Epidermal melanocyte (primary cell): Measurements from ENCODE around the gene AK4.
"Not testable (repeated sequence)": the region's sequence is repeated elsewhere in the genome, so short reads cannot be mapped to it uniquely, and the experiment has no call there.

Experiments used
- DNase-seq: peaks from one replicate; pipeline ENCODE4 v3.0.0; 2011; ENCODE audit warnings: low spot score; ENCODE audit not compliant: insufficient read length

Gene AK4

DNA sequence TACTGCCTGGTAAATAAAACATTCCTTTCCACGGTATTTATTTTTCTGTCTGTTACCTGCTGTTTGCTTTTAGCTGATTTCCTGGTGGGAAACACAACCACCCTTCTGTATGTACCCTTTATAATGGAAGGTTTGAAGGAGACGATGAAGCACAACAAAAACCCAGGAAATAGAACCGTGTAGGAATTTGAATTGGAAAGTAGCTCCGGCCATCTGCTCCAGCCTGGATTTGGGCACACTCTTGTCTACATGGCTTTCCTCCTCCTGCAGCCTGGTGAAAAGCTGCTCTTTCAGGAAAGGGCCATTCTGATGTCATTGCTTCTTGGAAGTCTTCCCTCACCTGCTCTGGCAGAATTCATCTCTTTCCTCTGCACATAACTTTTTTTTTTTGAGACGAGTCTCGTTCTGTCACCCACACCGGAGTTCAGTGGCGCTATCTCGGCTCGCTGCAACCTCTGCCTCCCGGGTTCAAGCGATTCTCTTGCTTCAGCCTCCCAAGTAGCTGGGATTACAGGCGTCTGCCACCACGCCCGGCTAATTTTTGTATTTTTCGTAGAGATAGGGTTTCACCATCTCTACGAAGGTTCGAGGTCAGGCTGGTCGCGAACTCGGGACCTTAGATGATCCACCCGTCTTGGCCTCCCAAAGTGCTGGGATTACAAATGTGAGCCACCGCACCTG lies 2.7 kb downstream of the AK4 start:
- no peak for DNase-seq

DNA sequence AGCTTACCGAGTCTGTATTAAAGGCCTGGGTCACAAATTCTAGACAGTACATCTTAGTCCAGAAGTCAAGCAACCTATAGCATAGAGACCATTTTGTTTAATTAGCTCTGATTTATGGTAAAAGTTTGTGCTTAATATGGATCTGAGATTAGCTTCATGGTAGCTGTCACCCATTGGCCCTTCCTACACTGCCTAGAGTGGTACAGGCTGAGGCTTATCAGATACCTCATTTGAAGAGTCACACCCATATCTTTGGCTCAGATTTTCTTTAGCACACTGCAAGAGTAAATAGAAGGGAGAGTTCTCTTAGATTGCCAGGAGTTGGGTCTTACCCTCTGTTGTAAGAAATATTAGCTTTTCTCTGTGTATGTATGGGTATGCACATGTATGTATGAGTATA lies 3.6 kb downstream of the AK4 start:
- DNase-seq, result no peak

DNA sequence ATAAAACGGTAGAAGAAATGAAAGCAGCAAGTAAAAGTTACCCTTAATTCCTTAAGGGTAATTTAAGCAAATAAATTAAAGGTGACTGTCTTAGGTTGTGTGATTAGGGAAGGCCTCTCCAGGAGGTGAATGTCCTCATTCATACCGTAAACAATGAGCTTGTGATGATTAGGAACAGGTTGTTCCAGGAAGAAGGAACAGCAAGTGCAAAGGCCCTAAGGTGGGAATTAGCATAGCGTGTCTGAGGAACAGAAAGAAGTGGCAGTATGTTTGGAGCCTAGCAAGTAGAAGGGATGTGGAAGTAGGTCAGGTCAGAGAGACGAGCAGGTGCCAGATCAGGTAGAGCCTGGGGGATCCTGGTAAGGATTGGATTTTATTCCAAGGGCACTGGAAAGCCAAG lies 5.6 kb downstream of the AK4 start:
- no peak for DNase-seq

DNA sequence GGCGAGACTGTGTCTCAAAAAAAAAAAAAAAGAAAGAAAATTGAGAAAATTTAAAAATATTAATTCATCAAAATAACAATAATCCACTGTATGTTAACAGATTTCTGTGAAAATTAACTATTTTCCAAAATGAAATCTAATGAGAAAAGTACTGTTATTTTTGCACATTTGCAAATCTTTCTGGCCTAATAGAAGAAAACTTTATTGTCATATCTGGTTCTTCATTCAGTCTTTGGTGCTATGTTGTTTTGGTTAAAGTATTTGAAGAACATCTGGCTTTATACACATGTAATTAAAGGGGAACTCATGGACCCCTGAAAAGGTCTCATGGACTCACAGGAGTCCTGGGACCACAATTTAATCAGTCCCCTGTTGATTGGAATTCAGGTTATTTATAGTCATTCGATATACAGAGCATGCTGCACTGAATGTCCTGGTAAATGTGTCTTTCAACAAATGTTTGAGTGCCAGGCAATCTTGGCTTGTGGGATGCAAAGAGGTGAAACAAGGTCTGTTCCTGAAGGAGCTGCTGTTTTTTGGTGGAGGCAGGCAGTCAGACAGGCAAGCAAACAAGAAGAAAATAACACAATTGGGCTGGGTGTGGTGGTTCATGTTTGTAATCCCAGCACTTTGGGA lies 9.0 kb downstream of the AK4 start:
- no peak for DNase-seq

DNA sequence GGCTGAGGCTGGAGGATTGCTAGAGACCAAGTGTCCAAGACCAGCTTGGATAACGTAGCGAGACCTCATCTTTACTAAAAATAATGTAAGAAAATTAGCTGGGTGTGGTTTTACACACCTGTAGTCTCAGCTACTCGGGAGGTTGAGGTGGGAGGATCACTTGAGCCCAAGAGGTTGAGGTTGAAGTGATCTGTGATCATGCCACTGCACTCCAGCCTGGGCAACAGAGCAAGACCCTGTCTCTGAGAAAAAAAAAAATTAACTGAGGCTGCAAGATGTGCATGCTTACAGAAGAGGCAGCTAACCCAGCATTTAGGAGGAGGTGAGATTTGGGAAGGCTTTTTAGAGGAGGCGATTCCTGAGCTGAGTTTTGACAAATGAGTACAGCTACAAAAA lies 9.5 kb downstream of the AK4 start:
- DNase-seq, result no peak

DNA sequence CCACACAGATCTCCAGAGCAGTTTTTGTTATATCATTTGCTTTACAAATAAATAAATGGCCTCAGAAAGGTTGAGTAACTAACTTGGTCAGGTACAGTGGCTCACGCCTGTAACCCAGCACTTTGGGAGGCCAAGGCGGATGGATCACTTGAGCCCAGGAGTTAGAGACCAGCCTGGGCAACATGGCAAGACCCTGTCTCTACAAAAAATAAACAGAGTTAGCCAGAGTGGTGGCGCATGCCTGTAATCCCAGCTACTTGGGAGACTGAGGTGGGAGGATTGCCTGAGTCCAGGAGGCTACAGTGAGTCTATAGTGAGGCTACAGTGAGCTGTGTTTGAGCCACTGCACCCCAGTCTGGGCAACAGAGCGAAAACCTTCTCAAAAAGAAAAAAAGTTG lies 11.3 kb downstream of the AK4 start:
- DNase-seq, result not testable (repeated sequence)

DNA sequence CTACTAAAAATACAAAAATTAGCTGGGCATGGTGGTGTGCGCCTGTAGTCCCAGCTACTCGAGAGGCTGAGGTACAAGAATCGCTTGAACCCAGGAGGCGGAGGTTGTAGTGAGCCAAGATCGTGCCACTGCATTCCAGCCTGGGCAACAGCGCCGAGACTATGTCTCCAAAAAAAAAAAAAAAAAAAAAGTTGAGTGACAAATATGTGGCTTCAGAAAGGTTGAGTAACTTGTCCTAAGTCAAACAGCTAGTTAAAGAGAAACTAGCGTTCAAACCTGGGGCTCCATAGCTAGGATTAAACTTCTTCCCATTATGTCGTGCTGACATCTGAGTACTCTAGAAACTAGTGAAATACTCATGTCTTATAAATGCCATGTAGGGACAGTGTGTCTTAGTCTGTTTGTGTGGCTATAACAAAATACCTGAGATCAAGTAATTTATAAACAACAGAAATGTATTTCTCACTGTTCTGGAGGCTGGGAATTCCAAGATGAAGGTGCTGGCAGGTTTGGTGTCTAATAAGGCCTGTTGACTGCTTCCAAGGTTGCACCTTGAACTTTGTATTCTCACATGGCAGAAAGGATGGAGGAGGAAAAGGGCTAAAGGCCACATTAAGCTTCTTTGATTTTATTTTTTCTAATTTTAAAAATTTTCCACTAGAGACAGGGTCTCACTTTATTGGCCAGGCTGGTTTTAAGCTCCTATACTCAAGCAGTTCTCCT lies 12.0 kb downstream of the AK4 start:
- no peak for DNase-seq

DNA sequence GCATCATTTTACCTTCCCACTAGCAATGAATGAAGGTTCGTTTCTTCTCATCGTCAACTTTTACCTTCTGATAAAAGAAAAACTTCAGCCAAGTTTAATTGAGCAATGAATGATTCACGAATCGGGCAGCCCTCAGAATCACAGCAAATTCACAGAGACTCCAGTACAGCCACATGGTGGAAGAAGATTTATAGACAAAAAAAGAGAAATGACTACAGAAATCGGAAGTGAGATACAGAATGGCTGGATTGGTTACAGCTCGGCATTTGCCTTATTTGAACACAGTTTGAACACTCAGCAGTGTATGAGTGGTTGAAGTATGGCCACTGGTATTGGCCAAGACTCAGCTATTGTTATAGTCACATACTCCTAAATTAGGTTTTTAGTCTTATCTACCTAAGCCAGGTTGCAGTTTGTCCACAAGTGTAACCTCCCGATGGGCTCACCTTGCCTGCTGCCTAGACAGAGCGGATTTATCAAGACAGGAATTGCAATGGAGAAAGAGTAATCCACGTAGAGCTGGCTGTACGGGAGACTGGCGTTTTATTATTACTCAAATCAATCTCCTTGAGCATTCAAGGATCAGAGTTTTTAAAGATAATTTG lies 15.3 kb downstream of the AK4 start:
- DNase-seq, result no peak

DNA sequence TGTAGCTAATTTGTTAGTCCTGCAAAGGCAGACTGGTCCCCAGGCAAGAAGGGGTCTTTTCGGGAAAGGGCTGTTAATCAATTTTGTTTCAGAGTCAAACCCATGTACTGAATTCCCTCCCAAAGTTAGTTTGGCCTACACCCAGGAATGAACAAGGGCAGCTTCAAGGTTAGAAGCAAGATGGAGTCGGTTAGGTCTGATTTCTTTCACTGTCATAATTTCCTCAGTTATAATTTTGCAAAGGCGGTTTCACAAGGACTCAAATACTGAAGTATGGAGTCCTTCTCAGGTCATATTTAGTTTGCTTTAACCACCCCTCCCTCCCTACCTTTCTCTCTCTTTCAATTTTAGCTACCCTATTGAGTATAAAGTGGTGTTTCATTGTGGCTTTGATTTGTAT lies 16.1 kb downstream of the AK4 start:
- not testable (repeated sequence) for DNase-seq

DNA sequence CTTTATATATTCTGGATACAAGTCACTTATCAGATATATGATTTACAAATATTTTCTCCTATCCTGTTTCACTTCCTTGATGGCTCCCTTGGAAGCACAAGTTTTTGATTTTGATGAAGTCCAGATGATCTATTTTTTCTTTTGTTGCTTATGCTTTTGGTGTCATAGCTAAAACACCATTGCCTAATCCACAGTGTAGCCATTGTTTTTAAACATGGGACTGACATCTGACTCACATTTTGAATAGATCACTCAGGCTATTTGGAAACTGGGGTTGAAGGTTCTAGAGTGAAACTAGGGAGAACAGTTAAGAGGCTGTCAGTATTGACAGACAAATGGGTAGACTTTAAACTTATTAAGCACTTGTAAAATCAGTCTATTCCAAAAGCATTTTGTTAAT lies 16.6 kb downstream of the AK4 start:
- peak; percentile 69 for DNase-seq

DNA sequence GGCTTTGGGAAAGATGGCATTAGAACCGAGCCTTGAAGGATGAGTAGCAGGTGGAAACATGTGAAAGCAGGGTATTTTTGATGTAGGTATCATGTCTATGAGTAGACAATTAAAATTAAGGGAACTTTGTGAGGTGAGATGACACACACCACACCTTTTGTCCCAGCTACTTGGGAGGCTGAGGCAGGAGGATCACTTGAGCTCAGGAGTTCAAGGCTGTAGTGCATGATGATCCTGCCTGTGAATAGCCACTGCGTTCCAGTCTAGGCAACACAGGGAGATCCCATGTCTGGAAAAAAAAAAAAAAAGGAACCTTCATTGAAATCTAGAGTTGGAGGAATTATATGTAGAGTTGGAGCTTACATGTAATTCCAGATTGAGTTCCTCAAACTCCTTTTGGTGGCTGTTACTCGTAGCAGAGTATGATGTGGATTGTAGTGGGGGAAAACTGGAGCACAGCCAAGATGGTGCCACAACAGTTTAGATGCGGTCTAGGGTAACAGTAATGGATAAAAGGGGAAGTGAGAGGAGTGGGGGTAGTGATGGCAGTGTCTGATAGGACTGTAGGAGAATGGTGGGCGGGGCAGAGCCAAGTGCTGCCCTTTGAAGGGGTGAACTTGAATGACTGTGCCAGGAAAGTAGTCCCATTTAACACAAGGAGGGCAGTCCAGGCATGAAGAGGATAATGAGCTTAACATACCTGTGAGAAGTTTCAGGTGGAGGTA lies 17.4 kb downstream of the AK4 start:
- no peak for DNase-seq

DNA sequence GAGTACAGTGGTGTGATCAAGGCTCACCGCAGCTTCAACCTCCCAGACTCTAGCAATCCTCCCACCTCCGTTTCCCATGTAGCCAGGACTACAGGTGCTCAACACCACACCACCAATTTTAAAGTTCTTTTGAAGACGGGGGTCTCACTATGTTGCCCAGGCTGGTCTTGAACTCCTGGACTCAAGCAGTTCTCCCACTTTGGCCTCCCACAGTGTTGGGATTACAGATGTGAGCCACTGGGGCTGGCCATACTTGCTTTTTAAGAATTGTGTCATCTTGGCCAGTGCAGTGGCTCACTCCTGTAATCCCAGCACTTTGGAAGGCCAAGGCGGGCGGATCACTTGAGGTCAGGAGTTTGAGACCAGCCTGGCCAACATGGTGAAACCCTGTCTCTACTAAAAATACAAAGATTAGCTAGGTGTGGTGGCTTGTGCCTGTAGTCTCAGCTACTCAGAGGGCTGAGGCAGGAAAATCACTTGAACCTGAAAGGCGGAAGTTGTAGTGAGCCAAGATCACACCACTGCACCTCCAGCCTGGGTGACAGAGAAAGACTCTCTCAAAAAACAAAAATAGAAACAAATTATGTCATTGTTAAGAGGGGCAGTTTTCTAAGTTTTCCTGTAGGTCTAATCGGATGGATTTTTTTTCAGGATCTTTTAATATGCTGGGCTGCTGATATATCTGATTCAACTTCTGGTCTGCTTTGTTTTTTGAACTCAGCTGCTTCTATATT lies 18.7 kb downstream of the AK4 start:
- no peak for DNase-seq

DNA sequence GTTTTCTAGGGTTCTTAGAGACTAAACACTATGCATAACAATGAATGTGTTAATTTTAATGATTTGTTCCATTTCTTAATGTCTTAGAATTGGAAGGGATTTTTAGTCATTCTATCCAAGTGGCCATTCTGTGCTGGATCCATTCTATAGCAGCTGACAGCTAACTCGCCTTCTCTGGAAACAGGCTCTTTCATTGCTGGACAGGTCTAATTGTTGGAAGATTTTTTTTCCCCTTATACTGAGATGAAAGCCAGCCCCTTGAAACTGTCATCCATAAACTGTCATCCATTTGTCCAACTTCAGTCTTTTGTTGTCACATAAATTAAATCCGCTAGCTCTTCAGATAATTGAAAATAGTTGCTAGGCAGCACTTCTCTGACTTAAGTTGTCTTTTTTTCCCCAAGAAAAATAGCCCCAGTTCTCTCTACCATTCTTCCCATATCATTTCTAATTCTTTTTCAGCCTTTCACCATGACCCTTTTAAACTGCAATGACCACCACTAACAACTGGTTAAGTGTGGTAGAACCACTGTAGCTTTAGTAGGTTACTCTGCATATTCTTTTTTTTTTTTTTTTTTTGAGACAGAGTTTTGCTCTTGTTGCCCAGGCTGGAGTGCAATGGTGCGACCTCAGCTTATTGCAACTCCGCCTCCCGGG lies 19.7 kb downstream of the AK4 start:
- DNase-seq, result no peak

DNA sequence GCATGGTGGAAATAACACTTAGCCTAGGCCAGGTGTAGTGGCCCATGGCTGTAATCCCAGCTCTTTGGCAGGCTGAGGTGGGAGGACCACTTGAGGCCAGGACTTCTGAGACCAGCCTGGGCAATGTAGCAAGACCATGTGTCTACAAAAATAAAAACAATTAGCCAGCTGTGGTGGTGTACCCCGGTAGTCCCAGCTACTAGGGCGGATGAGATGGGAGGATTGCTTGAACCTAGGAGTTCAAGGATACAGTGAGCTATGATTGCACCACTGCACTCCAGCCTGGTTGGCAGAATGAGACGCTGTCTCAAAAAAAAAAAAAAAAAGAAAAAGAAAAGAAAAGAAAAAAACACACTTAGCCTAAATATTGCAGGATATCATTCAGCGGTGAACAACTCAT lies 20.9 kb downstream of the AK4 start:
- DNase-seq, result no peak

DNA sequence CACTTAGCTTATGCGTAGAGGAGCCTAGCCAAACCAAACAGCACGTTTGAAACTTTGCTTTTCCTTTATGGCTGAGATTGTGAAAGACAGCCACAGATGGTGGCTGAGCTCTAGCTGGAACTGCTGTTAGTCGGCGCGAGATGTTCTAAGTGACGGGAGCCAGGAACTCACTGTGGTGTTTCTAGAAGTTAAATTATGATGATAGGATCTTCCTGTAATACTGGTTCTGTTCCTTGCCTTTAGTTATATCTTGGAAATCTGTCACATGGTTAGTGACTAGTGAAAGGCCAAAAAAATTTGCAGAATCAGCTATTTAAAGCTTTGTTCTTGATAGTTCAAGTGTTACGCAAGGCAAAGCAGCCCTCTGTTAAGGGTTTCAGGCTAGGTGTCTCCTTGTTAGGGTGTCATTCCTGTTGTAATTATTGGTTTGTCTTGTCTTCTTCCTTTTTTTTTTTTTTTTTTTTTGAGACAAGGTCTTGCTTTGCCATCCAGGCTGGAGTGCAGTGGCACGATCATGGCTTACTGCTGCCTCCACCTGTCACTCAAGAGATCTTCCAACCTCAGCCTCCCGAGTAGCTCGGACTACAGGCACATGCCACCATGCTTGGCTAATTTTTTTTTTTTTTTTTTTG lies 22.6 kb downstream of the AK4 start:
- DNase-seq, result no peak

DNA sequence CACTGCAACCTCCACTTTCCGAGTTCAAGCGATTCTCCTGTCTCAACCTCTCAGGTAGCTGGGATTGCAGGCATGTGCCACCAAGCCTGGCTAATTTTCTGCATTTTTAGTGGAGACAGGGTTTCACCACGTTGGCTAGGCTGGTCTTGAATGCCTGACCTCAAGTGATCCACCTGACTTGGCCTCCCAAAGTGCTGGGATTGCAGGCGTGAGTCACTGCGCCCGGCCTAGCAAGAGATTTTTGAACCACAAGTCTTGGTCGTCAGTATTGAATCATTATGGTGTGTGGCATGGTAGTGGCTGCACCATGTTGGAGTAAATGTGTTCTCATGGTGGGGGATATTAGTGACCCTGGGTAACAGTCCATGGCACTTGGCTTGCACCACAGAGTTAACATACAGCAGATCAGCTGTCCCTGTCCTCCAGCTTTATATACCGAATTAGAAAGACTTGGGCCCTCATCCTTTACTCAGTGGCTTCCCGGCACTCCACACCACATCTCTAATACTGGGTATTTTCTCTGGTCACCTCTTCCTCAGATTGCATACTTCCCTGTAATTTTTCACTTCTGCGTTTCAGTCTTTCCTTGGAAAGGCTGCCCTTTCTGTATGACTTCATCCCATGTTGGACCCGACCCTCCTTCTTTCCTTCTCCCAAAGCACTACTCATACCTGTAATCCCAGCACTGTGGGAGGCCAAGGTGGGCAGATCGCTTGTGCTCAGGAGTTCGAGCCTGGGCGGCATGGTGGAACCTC lies 25.1 kb downstream of the AK4 start:
- DNase-seq, result no peak

DNA sequence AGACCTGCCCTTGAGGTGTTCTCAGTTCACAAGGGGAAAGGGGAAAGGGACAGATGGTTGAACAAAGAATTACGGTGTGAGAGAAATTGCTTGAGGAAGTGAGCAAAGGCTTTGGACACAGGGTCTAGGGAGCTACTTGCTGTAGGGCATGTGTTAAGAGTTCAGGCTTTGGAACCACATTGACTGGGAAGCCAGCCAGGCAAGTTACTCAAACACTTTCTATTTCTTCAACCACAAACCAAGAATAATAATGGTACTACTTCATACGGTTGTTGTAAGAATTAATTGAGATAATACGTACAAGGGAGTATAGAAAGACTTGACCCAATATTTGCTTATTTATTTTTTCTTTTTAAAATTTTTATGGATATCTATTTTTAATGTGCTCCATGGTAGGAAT lies 26.6 kb downstream of the AK4 start:
- peak; percentile 88 for DNase-seq

DNA sequence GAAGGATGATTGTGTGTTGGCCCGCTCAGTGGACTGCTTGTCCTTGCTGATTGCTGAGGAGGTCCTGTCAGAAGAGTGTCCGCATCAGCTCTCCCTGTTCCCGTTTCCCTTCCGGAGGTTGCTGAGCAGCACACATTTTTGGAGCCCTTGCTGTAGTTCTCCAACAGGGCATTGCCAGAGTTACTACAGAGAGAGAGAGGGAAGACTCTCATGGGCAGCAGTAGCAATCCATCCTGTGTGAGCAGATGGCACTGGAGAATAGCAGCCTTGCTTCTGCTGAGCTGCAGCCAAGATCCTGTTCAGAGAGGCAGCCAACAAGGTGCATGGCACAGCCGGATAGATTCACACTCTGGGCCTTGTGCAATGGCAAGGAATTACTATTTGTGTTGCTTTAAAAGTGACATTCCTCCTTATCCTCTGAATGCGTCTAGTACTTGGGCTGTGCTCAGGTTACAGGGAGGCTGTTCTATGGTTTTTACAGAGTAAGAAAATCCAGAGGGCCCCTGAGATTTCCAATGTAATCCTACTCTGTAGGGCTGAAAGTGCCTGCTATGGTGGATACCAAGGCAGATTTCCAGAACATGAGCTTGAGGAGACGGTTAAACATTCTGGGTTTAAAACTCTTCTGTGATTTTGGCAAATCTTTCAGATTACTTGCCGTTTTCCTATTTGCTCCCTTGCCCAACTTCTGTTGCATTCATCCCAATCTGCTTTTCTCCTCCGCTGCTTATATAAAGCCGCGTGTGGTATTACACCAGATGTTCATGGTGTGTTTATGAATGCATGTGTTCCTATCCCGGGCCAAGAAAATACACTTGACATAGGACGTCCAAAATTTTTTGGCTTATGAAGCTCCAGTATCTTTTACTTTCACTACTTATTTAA lies 27.4 kb downstream of the AK4 start:
- DNase-seq, result no peak
